HCT116 (cell line): ENCODE measurements around the gene NELL1. TPM values are rescaled to one million over a fixed set of nuclear protein-coding genes. Genes with fewer than 3 reads are reported as not detected.

Experiments used
- ATAC-seq: fragments of 200-7000 bp; cut with Tn5 transposase; 2 replicates; pipeline ENCODE4 v1.9.1; 2020; ENCODE audit warnings: mild to moderate bottlenecking, moderate library complexity
- BruUV-seq: library from RNA; stranded (reverse); fragments of 400-500 nt; replicated peaks from 2 replicates; lab custom pipeline; 2021; lab: Mats Ljungman, UMichigan
- CTCF ChIA-PET: fragments of 300-600 bp; sonication (Branson Sonifier 250); formaldehyde crosslinking; loops from one replicate; lab custom pipeline; 2021; ENCODE audit warnings: antibody characterized with exemption; lab: Charles Lee
- POLR2A ChIA-PET: fragments of 300-600, 350-600 bp; sonication (Branson Sonifier 250); formaldehyde crosslinking; loops from one replicate; lab custom pipeline; 2021; ENCODE audit warnings: antibody characterized with exemption; lab: Charles Lee
- RAD21 ChIA-PET, 2 experiments: fragments of 300-600 bp; sonication (Branson Sonifier 250); formaldehyde crosslinking; loops; one replicate each; lab custom pipeline; 2023; ENCODE audit warnings: low total read pairs in 2 of 2; ENCODE audit not compliant: uncharacterized antibody in 2 of 2, unreplicated experiment in 2 of 2, low non-redundant PET in 1 of 2; lab: Charles Lee
- DNase-seq: peaks from one replicate; pipeline ENCODE4 v3.0.0-alpha.2; 2010; ENCODE audit warnings: low read depth, low spot score
- H2AFZ ChIP-seq: fragments of 200-600 bp; shearing (Covaris generic), sonication (generic); 2 replicates; pipeline ENCODE4 v1.6.1; 2017; ENCODE audit warnings: low read depth, mixed run types, mixed read lengths, antibody characterized with exemption, low read length; ENCODE audit not compliant: poor library complexity, severe bottlenecking
- H3K27ac ChIP-seq: 2 replicates; pipeline ENCODE4 v1.5.1; 2012; ENCODE audit warnings: low read depth, low read length
- H3K27me3 ChIP-seq: fragments of 200-600 bp; sonication (generic); 2 replicates; pipeline ENCODE4 v1.6.1; 2016; ENCODE audit warnings: mixed run types, low read length, mixed read lengths; ENCODE audit not compliant: insufficient read depth
- H3K36me3 ChIP-seq, 2 experiments: fragments of 200-500 bp in 1 of 2; fragments of 200-600 bp in 1 of 2; sonication (Bioruptor generic) in 1 of 2; sonication (generic) in 1 of 2; 2 replicates each; pipeline versions ENCODE4 v1.5.1 to v1.6.1; 2014 to 2016; ENCODE audit warnings: low read length in 2 of 2, inconsistent platforms in 1 of 2, mixed read lengths in 1 of 2, mixed run types in 1 of 2; ENCODE audit not compliant: insufficient read depth in 2 of 2, control insufficient read depth in 1 of 2
- H3K4me1 ChIP-seq, 2 experiments: fragments of 200-600 bp in 1 of 2; sonication (generic) in 1 of 2; 2 replicates each; pipeline versions ENCODE4 v1.5.1 to v1.6.1; 2012 to 2017; ENCODE audit warnings: low read length in 2 of 2, inconsistent platforms in 1 of 2, mild to moderate bottlenecking in 1 of 2, mixed read lengths in 1 of 2, mixed run types in 1 of 2, moderate library complexity in 1 of 2; ENCODE audit not compliant: insufficient read depth in 2 of 2, control insufficient read depth in 1 of 2
- H3K4me2 ChIP-seq: fragments of 200-600 bp; sonication (generic); 2 replicates; pipeline ENCODE4 v1.6.1; 2017; ENCODE audit warnings: mixed run types, low read length, mixed read lengths
- H3K4me3 ChIP-seq, 2 experiments: fragments of 200-600 bp in 1 of 2; sonication (generic) in 1 of 2; replicated peaks in 1 of 2; 2 replicates each; pipeline ENCODE4 v1.5.1; 2011 to 2016; ENCODE audit warnings: low read length in 2 of 2, control low read depth in 1 of 2, low read depth in 1 of 2, mild to moderate bottlenecking in 1 of 2, mixed read lengths in 1 of 2, mixed run types in 1 of 2
- H3K79me2 ChIP-seq: fragments of 200-600 bp; sonication (generic); 2 replicates; pipeline ENCODE4 v1.6.1; 2017; ENCODE audit warnings: mild to moderate bottlenecking, mixed run types, low read length, moderate library complexity, mixed read lengths; ENCODE audit not compliant: insufficient read depth
- H3K9ac ChIP-seq: fragments of 200-600 bp; sonication (generic); 2 replicates; pipeline ENCODE4 v1.6.1; 2016; ENCODE audit warnings: low read length, mixed read lengths
- H3K9me2 ChIP-seq: fragments of 200-600 bp; sonication (generic), shearing (Covaris generic); 2 replicates; pipeline ENCODE4 v1.6.1; 2017; ENCODE audit warnings: mixed run types, mild to moderate bottlenecking, moderate library complexity; ENCODE audit not compliant: insufficient read depth
- H3K9me3 ChIP-seq, 2 experiments: fragments of 200-500 bp in 1 of 2; fragments of 200-600 bp in 1 of 2; sonication (Bioruptor generic) in 1 of 2; sonication (generic) in 1 of 2; 2 replicates each; pipeline ENCODE4 v1.6.1; 2014 to 2017; ENCODE audit warnings: low read length in 2 of 2, mixed read lengths in 2 of 2, inconsistent platforms in 1 of 2, low read depth in 1 of 2, mild to moderate bottlenecking in 1 of 2, mixed run types in 1 of 2, moderate library complexity in 1 of 2; ENCODE audit not compliant: control insufficient read depth in 1 of 2, insufficient read depth in 1 of 2
- H4K20me1 ChIP-seq: fragments of 200-600 bp; sonication (generic), shearing (Covaris generic); 2 replicates; pipeline ENCODE4 v1.6.1; 2017; ENCODE audit warnings: mixed run types, mild to moderate bottlenecking, moderate library complexity; ENCODE audit not compliant: insufficient read depth
- CEBPB ChIP-seq: IDR thresholded peaks from 2 replicates; pipeline ENCODE4 v1.6.1; 2012; ENCODE audit warnings: low read depth
- EGR1 ChIP-seq: IDR thresholded peaks from 2 replicates; pipeline ENCODE4 v1.6.1; 2012; ENCODE audit warnings: low read depth
- ELF1 ChIP-seq: IDR thresholded peaks from 2 replicates; pipeline ENCODE4 v1.6.1; 2012; ENCODE audit warnings: low read depth, borderline replicate concordance
- EZH2 ChIP-seq: fragments of 200-600 bp; sonication (generic); IDR thresholded peaks from 2 replicates; pipeline ENCODE4 v1.6.1; 2017; ENCODE audit warnings: antibody characterized with exemption, mixed run types
- POLR2A ChIP-seq: IDR thresholded peaks from 2 replicates; pipeline ENCODE4 v1.7.0; 2011; ENCODE audit warnings: borderline replicate concordance; ENCODE audit not compliant: insufficient read depth, insufficient read length; ENCODE audit errors: extremely low read depth
- SP1 ChIP-seq: IDR thresholded peaks from 2 replicates; pipeline ENCODE4 v1.6.1; 2012; ENCODE audit warnings: low read depth
- SRF ChIP-seq: IDR thresholded peaks from 2 replicates; pipeline ENCODE4 v1.6.1; 2012; ENCODE audit warnings: low read depth
- YY1 ChIP-seq: IDR thresholded peaks from 2 replicates; pipeline ENCODE4 v1.6.1; 2011; ENCODE audit warnings: low read length, low read depth, moderate library complexity, mild to moderate bottlenecking; ENCODE audit not compliant: insufficient replicate concordance; ENCODE audit errors: extremely low read depth
- ZNF274 ChIP-seq: fragments of 200-500 bp; sonication (Bioruptor generic); IDR thresholded peaks from 2 replicates; pipeline ENCODE4 v1.6.1; 2014; ENCODE audit warnings: mild to moderate bottlenecking, low read depth, low read length, inconsistent platforms
- intact Hi-C: fragments of 100-400 bp; cut with micrococcal nuclease; formaldehyde crosslinking; loops from 2 replicates; pipeline ENCODE4 v1.10.0; 2022
- total RNA-seq: library from RNA; stranded (reverse); gene quantifications from one replicate; pipeline ENCODE4 v1.2.1, GENCODE V29; 2021; ENCODE audit not compliant: unreplicated experiment
- TF ChIP-seq, protein P1 (sequence below), 3 experiments: fragments of 200-600 bp in 1 of 3; sonication (generic) in 1 of 3; IDR thresholded peaks in 2 of 3; conservative IDR thresholded peaks in 1 of 3; 2 replicates each; pipeline ENCODE4 v1.5.1; 2012 to 2017; ENCODE audit warnings: low read depth in 2 of 3, low read length in 2 of 3, antibody characterized with exemption in 1 of 3, borderline replicate concordance in 1 of 3, control low read depth in 1 of 3, mild to moderate bottlenecking in 1 of 3, mixed read lengths in 1 of 3, mixed run types in 1 of 3, moderate library complexity in 1 of 3; ENCODE audit not compliant: insufficient read depth in 1 of 3
- TF ChIP-seq, protein P2 (sequence below): IDR thresholded peaks from 2 replicates; pipeline ENCODE4 v1.6.1; 2012

NELL1 gene
- total RNA-seq, 1 experiment from 2014 or later = not detected

DNA sequence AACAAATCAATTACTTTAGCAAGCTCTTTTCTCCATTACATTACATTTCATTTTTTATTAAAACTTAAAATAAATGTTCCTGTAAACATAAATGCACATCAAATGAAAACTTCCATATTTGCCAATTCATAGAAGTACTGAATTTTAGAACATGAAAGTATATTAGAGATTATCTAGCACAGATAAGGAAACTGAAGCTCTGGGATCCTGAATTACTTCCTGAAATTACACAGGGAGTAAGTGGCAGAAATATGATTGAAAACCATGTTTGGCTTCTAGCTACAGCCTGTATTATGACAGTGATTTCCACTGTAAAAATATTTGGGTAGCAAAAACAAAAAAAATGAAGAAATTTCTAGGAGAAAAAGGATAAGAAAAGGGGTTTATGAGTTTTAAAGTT is 387.3 kb downstream of the NELL1 start:
- no peaks in the 10 kb centered on the region for H4K20me1 ChIP-seq
- no peaks in the 10 kb centered on the region for H3K27me3 ChIP-seq
- BruUV-seq = no TSS peak
- intact Hi-C loops = no loop called here
- ChIA-PET POLR2A (no interaction called here), CTCF (no interaction called here), RAD21 (no interaction called here)
- no peaks in the 10 kb centered on the region for H3K9me2 ChIP-seq
- TF ChIP-seq YY1 (no peak), SRF (no peak), CEBPB (no peak), EGR1 (no peak), POLR2A (no peak), EZH2 (no peak), ELF1 (no peak), ZNF274 (no peak), SP1 (no peak)
- TF ChIP-seq, protein P1, sequence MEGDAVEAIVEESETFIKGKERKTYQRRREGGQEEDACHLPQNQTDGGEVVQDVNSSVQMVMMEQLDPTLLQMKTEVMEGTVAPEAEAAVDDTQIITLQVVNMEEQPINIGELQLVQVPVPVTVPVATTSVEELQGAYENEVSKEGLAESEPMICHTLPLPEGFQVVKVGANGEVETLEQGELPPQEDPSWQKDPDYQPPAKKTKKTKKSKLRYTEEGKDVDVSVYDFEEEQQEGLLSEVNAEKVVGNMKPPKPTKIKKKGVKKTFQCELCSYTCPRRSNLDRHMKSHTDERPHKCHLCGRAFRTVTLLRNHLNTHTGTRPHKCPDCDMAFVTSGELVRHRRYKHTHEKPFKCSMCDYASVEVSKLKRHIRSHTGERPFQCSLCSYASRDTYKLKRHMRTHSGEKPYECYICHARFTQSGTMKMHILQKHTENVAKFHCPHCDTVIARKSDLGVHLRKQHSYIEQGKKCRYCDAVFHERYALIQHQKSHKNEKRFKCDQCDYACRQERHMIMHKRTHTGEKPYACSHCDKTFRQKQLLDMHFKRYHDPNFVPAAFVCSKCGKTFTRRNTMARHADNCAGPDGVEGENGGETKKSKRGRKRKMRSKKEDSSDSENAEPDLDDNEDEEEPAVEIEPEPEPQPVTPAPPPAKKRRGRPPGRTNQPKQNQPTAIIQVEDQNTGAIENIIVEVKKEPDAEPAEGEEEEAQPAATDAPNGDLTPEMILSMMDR (IDR thresholded peaks at IDR 0.05 in 2 of 3, conservative IDR thresholded peaks at IDR 0.05 in 1 of 3; ENCODE audit: borderline replicate concordance in 1 of 3, insufficient read depth in 1 of 3, low read depth in 2 of 3, low read length in 2 of 3) = no peak
- TF ChIP-seq, protein P2, sequence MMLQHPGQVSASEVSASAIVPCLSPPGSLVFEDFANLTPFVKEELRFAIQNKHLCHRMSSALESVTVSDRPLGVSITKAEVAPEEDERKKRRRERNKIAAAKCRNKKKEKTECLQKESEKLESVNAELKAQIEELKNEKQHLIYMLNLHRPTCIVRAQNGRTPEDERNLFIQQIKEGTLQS = no peak
- H2AFZ ChIP-seq = no peak overlapping the region
- DNase-seq (no peak), ATAC-seq (no peak)
- H3K4me2 ChIP-seq = no peak overlapping the region
- H3K9ac ChIP-seq = no peak overlapping the region
- H3K9me3 ChIP-seq = peaks cover 3 to 16% of the 10 kb centered on the region in 2 experiments; a peak in 2 of 4 replicates
- no peak overlapping the region for H3K27ac ChIP-seq
- no peaks in the 10 kb centered on the region for H3K4me1 ChIP-seq
- no peaks in the 10 kb centered on the region for H3K79me2 ChIP-seq
- no peaks in the 10 kb centered on the region for H3K36me3 ChIP-seq
- H3K4me3 ChIP-seq = no peak overlapping the region
